Activated CD8-positive, alpha-beta T cell treated with anti-CD3 and anti-CD28 coated beads for 36 hours (primary cell): ENCODE data around the gene FAM43B. TPM values are rescaled to one million over a fixed set of nuclear protein-coding genes. Genes with fewer than 3 reads are reported as not detected.

Experiments used
- ATAC-seq: fragments of 200-7000 bp; cut with Tn5 transposase; one replicate; pipeline ENCODE4 v1.10.0; 2021; ENCODE audit warnings: mild to moderate bottlenecking, moderate library complexity
- CTCF ChIA-PET: fragments of 350-600 bp; sonication (Branson Sonifier 250); formaldehyde crosslinking; loops from one replicate; lab custom pipeline; 2021; ENCODE audit warnings: antibody characterized with exemption; lab: Charles Lee
- POLR2A ChIA-PET: fragments of 350-600 bp; sonication (Branson Sonifier 250); formaldehyde crosslinking; loops from one replicate; lab custom pipeline; 2021; ENCODE audit warnings: antibody characterized with exemption; lab: Charles Lee
- DNase-seq: peaks from one replicate; pipeline ENCODE4 v3.0.0-alpha.2; 2020
- H3K27ac Mint-ChIP-seq: one replicate; pipeline ENCODE4 v1.8.0; 2021; ENCODE audit warnings: mild to moderate bottlenecking, mixed read lengths
- H3K27me3 Mint-ChIP-seq: one replicate; pipeline ENCODE4 v1.8.0; 2021; ENCODE audit warnings: mixed read lengths
- H3K36me3 Mint-ChIP-seq: one replicate; pipeline ENCODE4 v1.8.0; 2021; ENCODE audit warnings: low read depth, mixed read lengths
- H3K4me1 Mint-ChIP-seq: one replicate; pipeline ENCODE4 v1.8.0; 2021; ENCODE audit warnings: low read depth, mixed read lengths
- H3K4me3 Mint-ChIP-seq: one replicate; pipeline ENCODE4 v1.8.0; 2021; ENCODE audit warnings: mild to moderate bottlenecking, moderate library complexity, mixed read lengths
- H3K9me3 Mint-ChIP-seq: one replicate; pipeline ENCODE4 v1.8.0; 2021; ENCODE audit warnings: mixed read lengths
- intact Hi-C: fragments of 100-400 bp; cut with micrococcal nuclease; formaldehyde crosslinking; loops from one replicate; pipeline ENCODE4 v1.10.0; 2022
- total RNA-seq, 2 experiments: library from RNA; stranded (reverse); gene quantifications; one replicate each; pipeline ENCODE4 v1.2.3, GENCODE V29; 2021
- TF ChIP-seq, protein P1 (sequence below): fragments of 200-600 bp; IDR thresholded peaks from one replicate; pipeline ENCODE4 v1.8.0; 2022; ENCODE audit warnings: antibody characterized with exemption, mild to moderate bottlenecking

Gene FAM43B
- total RNA-seq, 2 experiments from 2014 or later, result not detected

DNA sequence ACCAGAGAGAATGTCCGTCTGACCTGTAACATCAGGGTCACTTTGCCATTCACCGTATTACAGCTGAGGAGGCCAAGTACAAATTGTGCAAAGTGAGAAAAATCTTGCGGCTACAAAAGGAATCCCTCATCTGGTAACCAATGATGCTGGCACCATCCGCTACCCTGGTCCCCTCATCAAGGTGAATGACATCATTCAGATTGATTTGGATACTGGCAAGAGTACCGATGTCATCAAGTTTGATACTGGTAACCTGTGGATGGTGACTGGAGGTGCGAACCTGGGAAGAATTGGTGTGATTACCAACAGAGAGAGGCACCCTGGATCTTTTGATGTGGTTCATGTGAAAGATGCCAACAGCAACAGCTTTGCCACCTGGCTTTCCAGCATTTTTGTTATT lies 26.1 kb upstream of the FAM43B start:
- no peak overlapping the region for H3K27ac Mint-ChIP-seq
- no peak overlapping the region for H3K4me3 Mint-ChIP-seq
- H3K27me3 Mint-ChIP-seq, result peaks cover 30% of the 10 kb centered on the region
- no peaks in the 10 kb centered on the region for H3K36me3 Mint-ChIP-seq
- TF ChIP-seq, protein P1, sequence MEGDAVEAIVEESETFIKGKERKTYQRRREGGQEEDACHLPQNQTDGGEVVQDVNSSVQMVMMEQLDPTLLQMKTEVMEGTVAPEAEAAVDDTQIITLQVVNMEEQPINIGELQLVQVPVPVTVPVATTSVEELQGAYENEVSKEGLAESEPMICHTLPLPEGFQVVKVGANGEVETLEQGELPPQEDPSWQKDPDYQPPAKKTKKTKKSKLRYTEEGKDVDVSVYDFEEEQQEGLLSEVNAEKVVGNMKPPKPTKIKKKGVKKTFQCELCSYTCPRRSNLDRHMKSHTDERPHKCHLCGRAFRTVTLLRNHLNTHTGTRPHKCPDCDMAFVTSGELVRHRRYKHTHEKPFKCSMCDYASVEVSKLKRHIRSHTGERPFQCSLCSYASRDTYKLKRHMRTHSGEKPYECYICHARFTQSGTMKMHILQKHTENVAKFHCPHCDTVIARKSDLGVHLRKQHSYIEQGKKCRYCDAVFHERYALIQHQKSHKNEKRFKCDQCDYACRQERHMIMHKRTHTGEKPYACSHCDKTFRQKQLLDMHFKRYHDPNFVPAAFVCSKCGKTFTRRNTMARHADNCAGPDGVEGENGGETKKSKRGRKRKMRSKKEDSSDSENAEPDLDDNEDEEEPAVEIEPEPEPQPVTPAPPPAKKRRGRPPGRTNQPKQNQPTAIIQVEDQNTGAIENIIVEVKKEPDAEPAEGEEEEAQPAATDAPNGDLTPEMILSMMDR, result no peak
- intact Hi-C loops, result no loop called here
- ChIA-PET CTCF (interaction anchor here (1.0 to 4.8 kb wide), 5 partner anchors 12 to 113 kb away, joined by 3 to 22 read pairs (median 3); partner anchors contain the start of gene PINK1), POLR2A (no interaction called here)
- ATAC-seq, result no peak
- no peak for DNase-seq
- no peaks in the 10 kb centered on the region for H3K9me3 Mint-ChIP-seq
- peaks cover 4% of the 10 kb centered on the region for H3K4me1 Mint-ChIP-seq

DNA sequence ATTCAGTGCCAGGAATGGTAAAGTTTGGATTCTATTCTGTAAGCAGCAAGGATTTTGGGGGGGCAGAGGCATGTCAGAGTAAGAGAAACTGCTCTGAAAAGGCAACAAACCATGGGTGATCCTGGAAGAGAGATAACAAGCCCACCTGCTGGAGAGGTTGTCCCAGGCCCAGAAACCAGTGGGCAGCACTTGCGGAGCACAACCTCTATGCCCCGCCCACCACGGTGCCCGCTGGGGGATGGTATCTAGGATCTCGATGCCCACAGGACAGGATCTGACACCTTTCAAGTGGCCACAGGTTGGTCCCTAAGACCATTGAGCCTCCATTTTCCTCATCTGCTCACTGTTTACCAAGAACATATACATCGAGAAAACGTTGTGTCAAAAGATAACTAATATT lies 24.2 kb upstream of the FAM43B start:
- peaks cover 26% of the 10 kb centered on the region for H3K27me3 Mint-ChIP-seq
- POLR2A ChIA-PET, result no interaction called here

DNA sequence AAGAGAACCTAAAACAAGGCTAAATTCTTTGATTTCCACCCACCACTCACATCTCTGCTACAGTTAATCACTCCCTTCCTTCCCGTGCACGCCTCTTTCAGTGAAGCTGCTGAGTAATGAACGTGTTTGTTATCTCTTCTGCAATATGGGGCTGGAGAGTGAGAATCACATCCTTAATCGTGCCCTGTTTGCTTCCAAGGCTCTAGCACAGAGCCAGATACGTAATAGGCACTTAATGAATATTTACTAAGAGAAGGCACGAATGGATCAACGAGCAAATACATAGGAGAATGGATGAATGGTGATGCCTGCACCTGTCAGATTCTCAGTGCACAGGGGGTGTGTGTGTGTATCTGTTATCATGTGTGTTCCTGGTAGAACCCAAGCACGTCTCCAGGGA lies 22.1 kb upstream of the FAM43B start:
- Mint-ChIP-seq H3K4me1 (no peaks in the 10 kb centered on the region), H3K9me3 (no peaks in the 10 kb centered on the region), H3K27ac (no peak overlapping the region), H3K36me3 (no peaks in the 10 kb centered on the region), H3K27me3 (peaks cover 33% of the 10 kb centered on the region), H3K4me3 (no peak overlapping the region)
- no peak for DNase-seq
- ChIA-PET CTCF (no interaction called here), POLR2A (no interaction called here)
- ATAC-seq, result no peak
- intact Hi-C loops, result no loop called here
- TF ChIP-seq, protein P1, result no peak

More for the DNA sequence above, 24.2 kb upstream of the FAM43B start:
- no peaks in the 10 kb centered on the region for H3K36me3 Mint-ChIP-seq
- H3K4me3 Mint-ChIP-seq, result no peak overlapping the region
- CTCF ChIA-PET, result no interaction called here
- H3K9me3 Mint-ChIP-seq, result no peaks in the 10 kb centered on the region
- ATAC-seq (no peak), DNase-seq (no peak)
- intact Hi-C loops, result no loop called here
- H3K4me1 Mint-ChIP-seq, result no peaks in the 10 kb centered on the region
- TF ChIP-seq, protein P1, result no peak
- H3K27ac Mint-ChIP-seq, result no peak overlapping the region

DNA sequence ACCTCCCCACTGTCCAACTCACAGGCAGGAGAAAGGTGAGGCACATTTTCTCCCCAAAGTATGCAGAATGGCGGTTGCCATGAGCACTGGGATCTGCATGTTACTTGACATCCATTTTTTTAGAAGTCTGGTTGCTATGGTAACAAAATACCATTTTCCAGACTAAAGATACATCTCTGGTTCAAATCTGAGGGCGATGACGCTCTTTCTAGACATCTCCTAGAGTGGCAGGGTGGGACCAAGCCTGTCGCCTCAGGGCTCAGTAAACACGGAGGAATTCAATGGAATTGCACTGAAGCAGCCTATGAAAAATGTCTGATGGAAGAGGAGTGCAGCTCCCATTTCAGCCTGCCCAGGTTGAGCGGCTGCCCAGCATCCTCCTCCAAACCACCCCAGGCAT lies 21.5 kb upstream of the FAM43B start:
- peaks cover 34% of the 10 kb centered on the region for H3K27me3 Mint-ChIP-seq
- no peak for DNase-seq
- CTCF ChIA-PET, result no interaction called here

DNA sequence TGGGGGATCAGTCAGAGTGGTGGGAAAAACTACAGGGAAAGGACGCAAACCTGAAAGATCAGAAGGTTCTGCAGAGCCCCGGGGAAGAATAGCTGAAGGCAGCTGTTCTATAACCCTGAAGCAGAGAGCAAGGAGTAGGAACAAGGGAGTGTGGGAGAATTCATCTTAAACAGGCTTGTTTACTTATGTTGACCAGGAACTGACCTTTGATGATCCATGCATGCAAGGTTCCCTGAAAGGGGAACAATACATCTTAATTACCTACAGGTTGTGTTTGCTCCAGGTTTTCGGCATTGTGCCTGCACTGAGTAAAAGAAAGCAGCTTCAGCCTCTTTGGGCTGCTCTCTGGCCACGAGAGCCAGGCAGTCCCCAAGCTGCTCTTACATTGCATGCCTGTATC lies 18.7 kb upstream of the FAM43B start:
- Mint-ChIP-seq H3K4me1 (no peaks in the 10 kb centered on the region), H3K9me3 (no peaks in the 10 kb centered on the region), H3K27me3 (peaks cover 28% of the 10 kb centered on the region), H3K27ac (no peak overlapping the region), H3K36me3 (no peaks in the 10 kb centered on the region), H3K4me3 (no peak overlapping the region)
- ChIA-PET CTCF (interaction anchor here (1.1 kb wide), 1 partner anchor 100 kb away, joined by 3 read pairs; the partner anchor contains the start of gene PINK1), POLR2A (no interaction called here)
- TF ChIP-seq, protein P1, result no peak
- ATAC-seq (no peak), DNase-seq (no peak)
- intact Hi-C loops, result no loop called here

More for the DNA sequence above, 21.5 kb upstream of the FAM43B start:
- intact Hi-C loops, result no loop called here
- Mint-ChIP-seq H3K4me1 (no peaks in the 10 kb centered on the region), H3K9me3 (no peaks in the 10 kb centered on the region), H3K27ac (no peak overlapping the region), H3K36me3 (no peaks in the 10 kb centered on the region), H3K4me3 (no peak overlapping the region)
- POLR2A ChIA-PET, result no interaction called here
- no peak for ATAC-seq
- TF ChIP-seq, protein P1, result no peak
